HG03064 (cell line): Measurements from ENCODE around the gene EMILIN3.

Source experiments
- ATAC-seq: cut with Tn5 transposase; IDR thresholded peaks from one replicate; pipeline ENCODE4 v1.9.1; 2021; ENCODE audit warnings: low read depth; ENCODE audit not compliant: unreplicated experiment

EMILIN3 gene

GRCh38 chr20:41366546-41367392 is at the start of gene EMILIN3:
TSS of gene EMILIN3 (minus strand) at chr20:41366818. CDS start at chr20:41366634, 184 bp downstream.
- no peak for ATAC-seq

GRCh38 chr20:41415191-41415590 is 48.6 kb upstream of the EMILIN3 start:
- ATAC-seq: no peak

GRCh38 chr20:41413169-41413568 is 46.6 kb upstream of the EMILIN3 start:
- no peak for ATAC-seq

- ATAC-seq: no peak
Observed at GRCh38 chr20:41412324-41413120, 45.9 kb upstream of the EMILIN3 start.

GRCh38 chr20:41411391-41411847 is 44.8 kb upstream of the EMILIN3 start:
- no peak for ATAC-seq

GRCh38 chr20:41408986-41409385 is 42.4 kb upstream of the EMILIN3 start:
- ATAC-seq: no peak

GRCh38 chr20:41408156-41408794 is 41.7 kb upstream of the EMILIN3 start:
- ATAC-seq: no peak

- ATAC-seq: no peak
Observed at GRCh38 chr20:41407607-41408006, 41.0 kb upstream of the EMILIN3 start.

GRCh38 chr20:41406896-41407444 is 40.4 kb upstream of the EMILIN3 start:
- no peak for ATAC-seq

- ATAC-seq: no peak
Observed at GRCh38 chr20:41406353-41406752, 39.7 kb upstream of the EMILIN3 start.

GRCh38 chr20:41405436-41405835 is 38.8 kb upstream of the EMILIN3 start:
- ATAC-seq: no peak

- ATAC-seq: no peak
Observed at GRCh38 chr20:41403604-41404003, 37.0 kb upstream of the EMILIN3 start.

- ATAC-seq: no peak
Observed at GRCh38 chr20:41398408-41398807, 31.8 kb upstream of the EMILIN3 start.

- ATAC-seq: no peak
Observed at GRCh38 chr20:41395667-41396664, 29.3 kb upstream of the EMILIN3 start.

GRCh38 chr20:41394931-41395666 is 28.5 kb upstream of the EMILIN3 start:
- no peak for ATAC-seq

- ATAC-seq: no peak
Observed at GRCh38 chr20:41394081-41394480, 27.5 kb upstream of the EMILIN3 start.

GRCh38 chr20:41393705-41394066 is 27.1 kb upstream of the EMILIN3 start:
- no peak for ATAC-seq

GRCh38 chr20:41392871-41393704 is 26.5 kb upstream of the EMILIN3 start:
- no peak for ATAC-seq
